Measurements from ENCODE around the gene TERC.

The TERC gene

GRCh38 chr3:169759256-169759655 lies 5.6 kb downstream of the TERC start:
- ChIA-PET CTCF (no interaction called here), POLR2A (no interaction called here)
- no peak for DNase-seq (ENCODE audit: extremely low spot score)
- no peak for TF ChIP-seq CTCF (IDR thresholded peaks at IDR 0.05; ENCODE audit: control extremely low read depth, extremely low read depth, low read depth, missing control alignments)

- CTCF ChIA-PET = no interaction called here
- DNase-seq (ENCODE audit: extremely low spot score) = no peak
- TF ChIP-seq CTCF (IDR thresholded peaks at IDR 0.05; ENCODE audit: control extremely low read depth, extremely low read depth, low read depth, missing control alignments) = no peak
- POLR2A ChIA-PET = no interaction called here
Measured at GRCh38 chr3:169758359-169758994, 6.4 kb downstream of the TERC start.

- DNase-seq (ENCODE audit: extremely low spot score) = no peak
- no peak for TF ChIP-seq CTCF (IDR thresholded peaks at IDR 0.05; ENCODE audit: control extremely low read depth, extremely low read depth, low read depth, missing control alignments)
- CTCF ChIA-PET = no interaction called here
- POLR2A ChIA-PET = no interaction called here
Measured at GRCh38 chr3:169755488-169755887, 9.4 kb downstream of the TERC start.

GRCh38 chr3:169754711-169755110 lies 10.1 kb downstream of the TERC start:
- ChIA-PET CTCF (interaction anchor here (0.7 to 1.9 kb wide), 3 partner anchors 8 to 14 kb away, joined by 3 to 8 read pairs (median 3); no protein-coding TSS in a partner anchor), POLR2A (no interaction called here)
- no peak for DNase-seq (ENCODE audit: extremely low spot score)
- TF ChIP-seq CTCF (IDR thresholded peaks at IDR 0.05; ENCODE audit: control extremely low read depth, extremely low read depth, low read depth, missing control alignments) = no peak

GRCh38 chr3:169751875-169752274 lies 13.0 kb downstream of the TERC start:
- ChIA-PET POLR2A (no interaction called here), CTCF (interaction anchor here (1.1 to 1.6 kb wide), 2 partner anchors 10 to 603 kb away, joined by 3 to 4 read pairs; no protein-coding TSS in a partner anchor)
- DNase-seq (ENCODE audit: extremely low spot score) = no peak
- no peak for TF ChIP-seq CTCF (IDR thresholded peaks at IDR 0.05; ENCODE audit: control extremely low read depth, extremely low read depth, low read depth, missing control alignments)

GRCh38 chr3:169750665-169751064 lies 14.2 kb downstream of the TERC start:
- ChIA-PET CTCF (interaction anchor here (1.1 kb wide), 1 partner anchor 601 kb away, joined by 3 read pairs; no protein-coding TSS in a partner anchor), POLR2A (no interaction called here)
- DNase-seq (ENCODE audit: extremely low spot score) = no peak
- TF ChIP-seq CTCF (IDR thresholded peaks at IDR 0.05; ENCODE audit: control extremely low read depth, extremely low read depth, low read depth, missing control alignments) = no peak
